Nucleus accumbens (tissue), 56 donors: ENCODE data around the gene GADL1.
A peak's percentile ranks its signal among the peaks of the same experiment; 100 is the strongest.

Source experiments
- DNase-seq, 56 donors: peaks; one replicate each; lab custom pipeline; 2025; lab: John Stamatoyannopoulos, UW

The GADL1 gene

DNA sequence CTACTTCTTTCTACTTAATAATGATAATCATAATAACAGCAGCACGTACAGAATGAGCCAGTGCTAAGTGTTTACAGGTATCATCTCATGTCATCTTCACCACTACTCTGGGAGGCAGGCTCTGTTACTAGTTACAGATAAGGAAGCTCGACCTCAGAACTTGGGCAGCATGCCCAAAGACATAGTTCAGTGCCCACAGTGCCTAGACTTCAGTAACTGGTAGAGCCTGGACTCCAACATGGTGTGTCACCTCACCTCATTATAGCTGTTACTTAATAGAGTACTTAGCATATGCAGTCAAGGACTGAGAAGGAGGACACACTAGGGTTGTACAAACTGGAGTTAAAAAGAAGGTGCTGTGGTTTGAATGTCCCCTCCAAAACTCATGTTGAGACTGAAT is 7.6 kb downstream of the GADL1 start:
- no peak for DNase-seq

DNA sequence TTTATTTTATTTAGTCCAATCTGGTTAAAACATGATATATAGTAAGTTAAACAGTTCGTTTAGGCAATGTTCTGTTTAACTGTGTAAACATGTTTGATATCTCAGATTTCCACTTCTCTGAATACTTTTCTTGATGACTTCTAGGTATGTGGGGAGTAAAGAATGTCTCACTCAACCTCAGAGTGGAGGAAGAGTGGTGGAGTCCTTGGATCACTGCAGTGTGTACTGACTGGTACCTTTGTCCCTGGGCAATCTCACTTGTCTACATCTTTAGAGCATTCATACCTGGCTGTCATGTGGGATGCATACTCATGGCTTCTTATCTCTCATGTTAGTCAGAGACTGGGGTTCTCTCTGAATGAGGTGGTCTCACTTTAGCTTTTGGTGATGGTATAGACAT is 15.6 kb downstream of the GADL1 start:
- no peak for DNase-seq

- no peak for DNase-seq
These were observed 19.0 kb downstream of the GADL1 start for GRCh38 chr3:30875505-30875904.

- no peak for DNase-seq
These were observed 20.8 kb downstream of the GADL1 start for GRCh38 chr3:30873671-30874070.

GRCh38 chr3:30872879-30873278 is 21.6 kb downstream of the GADL1 start:
- no peak for DNase-seq

- no peak for DNase-seq
These were observed 22.7 kb downstream of the GADL1 start for GRCh38 chr3:30871720-30872119.

DNA sequence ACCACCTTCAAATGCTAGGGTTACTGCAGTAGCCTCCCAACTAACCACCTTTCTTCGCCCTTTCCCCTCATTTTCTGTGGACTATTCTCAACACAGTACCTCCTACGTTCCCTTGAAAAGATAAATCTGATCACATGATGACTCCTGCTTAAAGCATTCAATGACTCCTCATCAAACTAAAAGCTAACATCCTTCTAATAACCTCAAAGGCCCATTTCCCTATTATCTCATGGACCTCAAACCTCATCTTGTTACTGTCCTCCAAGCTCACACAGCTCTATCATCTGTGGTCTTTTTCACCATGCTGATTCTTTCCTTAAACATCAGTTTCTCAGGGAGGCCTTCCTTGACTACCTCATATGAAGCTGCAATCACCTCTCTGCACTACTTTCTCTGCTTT is 29.6 kb downstream of the GADL1 start:
- no peak for DNase-seq

DNA sequence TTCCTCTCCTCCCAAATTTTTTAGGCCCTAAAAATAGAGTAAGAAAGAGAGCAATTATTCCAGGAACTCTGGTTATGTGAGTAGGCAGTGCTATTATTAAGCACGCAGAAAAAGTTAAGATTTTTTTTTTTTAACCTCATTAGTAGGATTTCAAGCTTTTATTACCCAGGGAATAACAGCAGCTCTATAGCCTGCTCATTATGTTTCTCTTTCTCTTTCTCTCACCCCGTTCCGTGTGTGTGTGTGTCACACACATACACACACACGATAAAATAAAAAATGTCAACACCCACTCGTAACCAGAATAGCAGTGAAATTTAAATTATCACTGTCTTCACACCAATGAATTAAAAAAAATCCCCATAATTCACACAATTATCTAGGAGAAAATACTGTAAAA is 30.3 kb downstream of the GADL1 start:
- DNase-seq = no peak

GRCh38 chr3:30862004-30862403 is 32.5 kb downstream of the GADL1 start:
- DNase-seq = no peak

DNA sequence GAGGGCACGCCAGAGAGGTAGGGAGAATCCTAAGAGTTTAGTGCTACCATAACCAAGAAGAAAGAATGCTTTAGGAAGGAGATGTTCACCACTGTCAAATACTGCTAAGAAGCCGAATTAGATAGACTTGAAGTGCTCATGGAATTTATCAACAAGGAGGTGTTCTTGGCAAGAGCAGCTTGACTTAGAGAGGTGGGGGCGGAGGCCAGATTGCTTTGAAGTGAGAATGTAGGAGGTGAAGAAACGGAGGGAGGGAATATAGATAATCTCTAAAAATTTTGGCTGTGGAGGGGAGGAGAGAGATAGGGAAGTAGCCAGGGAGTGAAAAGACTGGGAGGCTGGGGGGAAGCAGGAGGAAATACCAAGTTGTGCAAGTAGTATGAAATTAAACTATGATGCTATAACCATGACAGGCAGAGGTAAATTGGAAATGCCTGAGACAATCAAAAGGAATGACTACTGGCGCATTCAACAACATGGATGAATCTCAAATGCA is 35.5 kb downstream of the GADL1 start:
- DNase-seq = peak in 1 of 56 donors; percentile 1

DNA sequence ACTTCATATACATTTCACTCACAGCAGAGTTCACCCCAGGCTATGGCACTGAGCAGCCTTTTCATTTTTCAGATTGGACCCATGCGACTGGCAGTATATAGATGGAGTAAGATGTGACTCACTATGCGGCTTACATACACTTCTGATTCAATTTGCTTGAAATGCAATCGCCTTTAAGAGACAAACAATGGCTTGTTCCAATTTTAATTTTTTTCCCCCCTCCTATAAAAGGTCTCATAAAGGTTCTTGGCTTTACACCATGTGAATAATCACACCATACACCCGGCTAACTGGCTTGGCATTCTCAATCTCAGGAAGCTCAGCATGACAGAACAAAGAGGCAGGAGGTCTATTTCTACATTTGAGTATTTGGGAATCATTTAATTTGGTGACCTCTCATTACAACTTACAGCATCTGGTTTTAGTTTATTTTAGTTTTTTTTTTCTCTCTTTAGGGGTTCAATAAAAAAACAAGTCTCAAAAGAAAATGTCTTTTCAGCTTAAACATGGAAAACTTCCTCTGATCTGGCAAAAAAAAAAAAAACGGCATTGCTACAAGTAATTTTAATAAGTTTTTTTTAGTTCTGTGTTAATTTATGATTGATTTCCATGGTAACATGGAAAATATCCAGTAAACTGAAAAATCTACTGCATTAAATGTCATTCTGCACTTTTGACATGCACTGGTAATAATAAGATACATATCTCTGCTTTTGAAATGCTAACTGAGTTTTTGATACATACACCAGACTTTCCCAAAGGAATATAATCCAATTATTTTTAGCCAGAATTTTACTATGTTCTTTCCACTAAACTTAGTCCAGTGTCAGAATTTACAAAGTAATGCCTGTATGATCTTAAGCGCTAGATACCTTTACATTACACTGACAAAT is 38.8 kb downstream of the GADL1 start:
- DNase-seq = no peak

DNA sequence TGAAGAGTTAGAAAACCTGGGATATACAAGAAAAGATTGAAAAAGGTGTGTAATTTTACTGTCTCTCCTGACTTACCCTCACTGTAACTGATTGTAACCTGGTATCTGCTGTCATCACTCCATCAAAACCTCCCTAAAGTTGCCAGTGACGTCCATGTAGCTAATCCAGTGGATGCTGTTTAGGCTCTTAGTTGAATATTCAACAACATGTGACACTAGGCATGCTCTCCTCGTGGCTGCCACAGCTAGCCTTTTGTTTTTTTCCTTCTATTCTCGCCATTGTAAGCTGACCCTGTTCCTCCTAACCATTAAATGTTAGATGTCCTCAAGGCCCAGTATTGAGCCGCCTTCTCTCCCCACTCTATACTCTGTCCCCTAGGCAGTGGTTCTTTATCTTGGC is 41.6 kb downstream of the GADL1 start:
- DNase-seq = no peak

GRCh38 chr3:30848087-30848779 is 46.2 kb downstream of the GADL1 start:
- DNase-seq = no peak

- DNase-seq = no peak
These were observed 46.9 kb downstream of the GADL1 start for GRCh38 chr3:30847592-30847991.

DNA sequence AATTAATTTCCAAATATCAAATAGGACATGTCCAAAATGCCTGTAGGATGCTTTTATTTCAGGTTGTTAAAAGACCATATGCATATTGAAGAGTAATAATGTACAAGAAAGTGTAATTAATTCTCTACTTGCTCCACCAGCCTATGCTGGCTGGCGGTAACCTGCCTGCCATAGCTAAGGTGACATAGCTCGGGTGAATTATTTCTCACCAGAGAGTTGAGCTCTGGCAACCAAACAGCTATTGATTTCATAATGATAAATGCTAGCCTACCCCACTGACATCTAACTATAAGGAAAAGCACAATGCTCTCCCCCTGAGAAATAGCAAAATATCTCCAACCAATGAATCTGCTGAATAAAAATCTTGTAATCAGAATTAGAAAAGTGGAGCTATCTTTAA is 48.9 kb downstream of the GADL1 start:
- no peak for DNase-seq

DNA sequence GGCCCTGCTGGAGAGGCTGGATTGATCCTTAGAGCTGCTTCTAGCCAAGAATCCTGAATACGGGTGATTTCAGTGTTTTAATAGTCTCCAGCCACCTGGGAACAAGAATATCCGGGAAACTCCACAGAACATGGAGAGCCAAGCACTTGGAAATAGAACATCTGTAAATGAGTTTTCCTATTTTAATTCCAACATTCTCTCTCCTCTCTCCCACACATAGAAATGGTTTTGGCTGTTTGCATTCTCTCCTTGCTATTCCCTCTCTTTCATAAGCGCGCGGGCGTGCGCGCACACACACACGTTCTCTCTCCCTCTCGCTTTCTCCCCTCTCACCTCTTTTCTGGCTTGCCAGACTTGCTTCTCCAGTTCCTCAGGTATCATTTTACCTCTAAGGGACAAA is 50.6 kb downstream of the GADL1 start:
- no peak for DNase-seq

DNA sequence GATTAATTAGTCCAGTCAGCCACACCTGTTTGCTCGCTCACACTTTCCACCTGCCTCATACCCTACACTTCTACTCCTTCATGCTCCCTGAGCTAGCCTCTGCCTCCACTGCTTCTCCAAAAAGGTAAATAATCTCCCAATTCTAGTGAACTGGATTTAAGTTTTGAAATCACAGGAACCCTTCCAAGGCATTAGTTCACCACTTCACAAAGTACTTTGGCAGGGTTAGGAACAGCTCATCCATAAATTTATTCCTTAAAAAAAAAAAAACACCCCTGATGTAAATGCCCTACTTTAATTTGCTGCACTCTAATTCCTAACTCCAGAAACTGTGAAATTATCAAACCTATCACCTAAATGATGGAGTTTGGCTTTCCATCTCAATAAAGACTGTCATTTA is 58.3 kb downstream of the GADL1 start:
- no peak for DNase-seq

DNA sequence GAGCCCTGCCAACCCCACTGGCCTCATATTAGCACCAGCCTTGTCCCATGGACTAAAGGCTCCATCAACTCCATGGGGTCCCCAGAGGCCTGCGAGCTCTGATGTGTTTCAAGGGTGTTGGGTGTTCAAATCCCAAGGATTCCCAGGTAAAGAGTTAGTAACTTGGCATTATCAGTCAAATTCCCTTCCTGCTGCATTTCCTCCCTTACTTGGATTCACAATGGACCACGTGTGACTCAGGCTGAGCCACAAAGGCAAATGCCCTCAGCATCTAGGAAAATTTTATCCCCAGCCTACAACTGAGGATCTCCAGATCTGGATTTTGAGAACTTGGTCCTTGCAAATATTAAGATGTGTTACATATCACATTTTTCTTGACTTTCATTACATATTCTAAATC is 58.8 kb downstream of the GADL1 start:
- DNase-seq = no peak

DNA sequence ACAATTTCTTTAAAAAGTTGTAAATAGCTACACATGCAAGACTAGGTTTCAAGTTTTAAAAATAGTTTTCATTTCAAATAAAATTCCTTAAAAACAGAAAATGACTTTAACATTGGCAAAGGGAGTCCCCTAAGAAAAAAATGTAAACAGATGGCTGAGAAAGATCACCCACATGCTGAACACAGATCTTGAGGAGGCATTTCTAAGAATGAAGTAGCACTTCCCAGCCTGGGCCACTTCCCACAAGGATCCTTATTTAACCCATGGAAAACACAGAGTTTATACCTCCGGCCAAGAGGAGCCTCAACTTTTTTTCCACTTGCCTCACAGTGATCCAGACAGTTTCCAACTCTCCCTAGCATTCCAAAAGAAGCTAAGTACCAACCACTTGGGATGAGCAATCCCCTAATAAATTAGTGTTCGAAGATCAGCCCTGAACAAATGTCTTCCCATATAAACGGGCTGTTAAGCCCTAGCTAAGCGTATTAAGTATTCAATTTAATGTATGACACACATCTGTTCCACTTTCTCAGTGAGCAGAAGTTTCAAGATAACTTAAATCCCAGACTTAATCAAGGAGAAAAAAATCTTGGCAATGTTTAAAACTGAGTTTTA is 61.4 kb downstream of the GADL1 start:
- DNase-seq = no peak

GRCh38 chr3:30827080-30827479 is 67.4 kb downstream of the GADL1 start:
- DNase-seq = no peak

DNA sequence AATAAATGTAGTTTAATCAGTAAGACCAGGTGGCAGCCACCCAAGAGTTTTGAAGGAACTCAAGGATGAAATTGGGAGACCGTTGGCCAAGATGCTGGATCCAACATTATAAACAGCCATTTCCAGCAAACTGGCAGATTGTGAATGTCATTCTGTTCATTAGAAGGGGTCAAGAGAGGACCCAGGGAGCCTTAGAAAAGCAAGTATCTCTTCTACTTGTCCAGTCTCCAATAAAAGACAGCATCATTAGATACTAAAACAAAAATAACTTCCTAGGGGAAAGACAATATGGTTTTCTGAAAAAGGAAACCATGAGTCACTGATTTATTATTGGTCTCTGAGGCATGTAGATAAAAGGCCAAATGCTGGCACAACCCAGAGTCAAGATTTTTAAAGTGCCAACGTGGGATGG is 67.9 kb downstream of the GADL1 start:
- peak in 1 of 56 donors; percentile 0 for DNase-seq
